H1 (cell line): Measurements from ENCODE around the gene ADTRP. TPM values are rescaled to one million over a fixed set of nuclear protein-coding genes. Genes with fewer than 3 reads are reported as not detected.

Source experiments
- CTCF ChIA-PET: fragments of 300-600 bp; sonication (Branson Sonifier 250); formaldehyde crosslinking; loops from one replicate; lab custom pipeline; 2021; ENCODE audit not compliant: partially characterized antibody; lab: Charles Lee
- POLR2A ChIA-PET: fragments of 300-600 bp; sonication (Branson Sonifier 250); formaldehyde crosslinking; loops from one replicate; lab custom pipeline; 2021; ENCODE audit warnings: inconsistent platforms; ENCODE audit not compliant: partially characterized antibody; lab: Charles Lee
- DNase-seq, 2 experiments: peaks; one replicate each; pipeline versions ENCODE4 v3.0.0 to v3.0.0-alpha.2; 2010 to 2022; ENCODE audit warnings: low spot score in 2 of 2, low read depth in 1 of 2, mixed read lengths in 1 of 2
- FAIRE-seq: peaks from 2 replicates; lab custom pipeline; 2011; peaks lifted over from hg19 to GRCh38; lab: Jason Lieb, UNC
- H2AFZ ChIP-seq: 2 replicates; pipeline ENCODE4 v1.8.1; 2012; ENCODE audit warnings: low read length, inconsistent platforms
- H2AK5ac ChIP-seq: 2 replicates; pipeline ENCODE4 v1.6.1; 2013; ENCODE audit warnings: low read depth, low read length
- H2BK120ac ChIP-seq: replicated peaks from 2 replicates; pipeline ENCODE3; 2013; ENCODE audit warnings: low read depth, low read length, inconsistent platforms
- H2BK12ac ChIP-seq: 2 replicates; pipeline ENCODE4 v1.6.1; 2013; ENCODE audit warnings: low read depth, low read length
- H2BK15ac ChIP-seq: 2 replicates; pipeline ENCODE4 v1.6.1; 2013; ENCODE audit warnings: low read length
- H2BK20ac ChIP-seq: 2 replicates; pipeline ENCODE4 v1.6.1; 2013; ENCODE audit warnings: low read length
- H2BK5ac ChIP-seq: 2 replicates; pipeline ENCODE4 v1.6.1; 2013; ENCODE audit warnings: low read depth, low read length
- H3K14ac ChIP-seq: 2 replicates; pipeline ENCODE4 v1.6.1; 2013; ENCODE audit warnings: inconsistent platforms; ENCODE audit not compliant: insufficient read length
- H3K18ac ChIP-seq: 2 replicates; pipeline ENCODE4 v1.6.1; 2013; ENCODE audit warnings: low read length; ENCODE audit errors: extremely low read depth
- H3K23ac ChIP-seq: 2 replicates; pipeline ENCODE4 v1.6.1; 2013; ENCODE audit warnings: inconsistent platforms; ENCODE audit not compliant: insufficient read length
- H3K23me2 ChIP-seq: 2 replicates; pipeline ENCODE4 v1.6.1; 2013; ENCODE audit warnings: low read depth, low read length
- H3K27ac ChIP-seq: 2 replicates; pipeline ENCODE4 v1.6.1; 2011; ENCODE audit warnings: low read depth, low read length, inconsistent platforms
- H3K27me3 ChIP-seq, 4 experiments: replicated peaks in 1 of 4; 1 replicate in 1 of 4; 2 replicates in 3 of 4; pipeline versions ENCODE4 v1.6.1 to v1.8.1; 2011 to 2013; ENCODE audit warnings: low read length in 3 of 4, mild to moderate bottlenecking in 3 of 4, inconsistent platforms in 2 of 4, mixed read lengths in 2 of 4, moderate library complexity in 1 of 4; ENCODE audit not compliant: control insufficient read depth in 3 of 4, insufficient read depth in 3 of 4; ENCODE audit errors: extremely low read depth in 1 of 4
- H3K36me3 ChIP-seq, 4 experiments: 2 replicates each; pipeline versions ENCODE4 v1.6.1 to v1.8.1; 2011 to 2013; ENCODE audit warnings: mild to moderate bottlenecking in 4 of 4, low read length in 3 of 4, moderate library complexity in 2 of 4, control low read depth in 1 of 4, inconsistent platforms in 1 of 4; ENCODE audit not compliant: insufficient read depth in 4 of 4, control insufficient read depth in 2 of 4
- H3K4ac ChIP-seq: replicated peaks from 2 replicates; pipeline ENCODE3; 2013; ENCODE audit warnings: low read length, low read depth, mixed read lengths, inconsistent platforms; ENCODE audit not compliant: insufficient read length
- H3K4me1 ChIP-seq, 4 experiments: replicated peaks in 1 of 4; 1 replicate in 1 of 4; 2 replicates in 3 of 4; pipeline versions ENCODE4 v1.6.1 to v1.8.1; 2011 to 2013; ENCODE audit warnings: low read length in 3 of 4, inconsistent platforms in 2 of 4, mixed read lengths in 1 of 4; ENCODE audit not compliant: insufficient read depth in 4 of 4, control insufficient read depth in 3 of 4
- H3K4me2 ChIP-seq, 2 experiments: 2 replicates each; pipeline versions ENCODE4 v1.6.1 to v1.8.1; 2011 to 2013; ENCODE audit warnings: low read depth in 2 of 2, low read length in 2 of 2, control low read depth in 1 of 2, inconsistent platforms in 1 of 2, mild to moderate bottlenecking in 1 of 2; ENCODE audit not compliant: insufficient read depth in 1 of 2
- H3K4me3 ChIP-seq, 4 experiments: fragments of 200-600, 300-600 bp in 1 of 4; sonication (generic), shearing (Covaris generic), sonication (Bioruptor Twin) in 1 of 4; 2 replicates each; pipeline versions ENCODE4 v1.5.1 to v1.8.1; 2011 to 2016; ENCODE audit warnings: low read length in 4 of 4, low read depth in 3 of 4, control low read depth in 2 of 4, inconsistent platforms in 2 of 4, mild to moderate bottlenecking in 2 of 4, mixed read lengths in 1 of 4, moderate library complexity in 1 of 4; ENCODE audit not compliant: insufficient read depth in 2 of 4; ENCODE audit errors: extremely low read depth in 1 of 4
- H3K56ac ChIP-seq: replicated peaks from 2 replicates; pipeline ENCODE3; 2013; ENCODE audit warnings: low read depth, mild to moderate bottlenecking, mixed read lengths, low read length, inconsistent platforms; ENCODE audit not compliant: insufficient read length
- H3K79me1 ChIP-seq: 2 replicates; pipeline ENCODE4 v1.6.1; 2013; ENCODE audit warnings: low read depth, low read length, control low read depth
- H3K79me2 ChIP-seq, 2 experiments: 2 replicates each; pipeline versions ENCODE4 v1.6.1 to v1.8.1; 2012 to 2013; ENCODE audit warnings: low read length in 2 of 2, mild to moderate bottlenecking in 2 of 2, inconsistent platforms in 1 of 2; ENCODE audit not compliant: insufficient read depth in 2 of 2, control insufficient read depth in 1 of 2
- H3K9ac ChIP-seq, 4 experiments: replicated peaks in 1 of 4; 1 replicate in 1 of 4; 2 replicates in 3 of 4; pipeline versions ENCODE4 v1.6.1 to v1.8.1; 2011 to 2013; ENCODE audit warnings: low read depth in 3 of 4, low read length in 3 of 4, control low read depth in 2 of 4, mild to moderate bottlenecking in 2 of 4, moderate library complexity in 2 of 4, inconsistent platforms in 1 of 4; ENCODE audit errors: extremely low read depth in 1 of 4
- H3K9me3 ChIP-seq, 2 experiments: 2 replicates each; pipeline versions ENCODE4 v1.6.1 to v1.8.1; 2012 to 2013; ENCODE audit warnings: mild to moderate bottlenecking in 2 of 2, moderate library complexity in 2 of 2, control low read depth in 1 of 2, inconsistent platforms in 1 of 2, low read depth in 1 of 2, low read length in 1 of 2, mixed read lengths in 1 of 2; ENCODE audit not compliant: insufficient read depth in 2 of 2
- H4K20me1 ChIP-seq, 2 experiments: replicated peaks in 1 of 2; 2 replicates each; pipeline versions ENCODE3 to v1.8.1; 2011 to 2013; ENCODE audit warnings: inconsistent platforms in 2 of 2, low read length in 2 of 2, mild to moderate bottlenecking in 1 of 2; ENCODE audit not compliant: insufficient read depth in 2 of 2, control insufficient read depth in 1 of 2
- H4K5ac ChIP-seq: 2 replicates; pipeline ENCODE4 v1.6.1; 2013; ENCODE audit warnings: low read length, low read depth, mixed read lengths, inconsistent platforms; ENCODE audit not compliant: insufficient read length
- H4K8ac ChIP-seq: 2 replicates; pipeline ENCODE4 v1.8.0; 2013; ENCODE audit warnings: mild to moderate bottlenecking, moderate library complexity, low read length, inconsistent platforms; ENCODE audit not compliant: insufficient read depth; ENCODE audit errors: extremely low read depth
- H4K91ac ChIP-seq: replicated peaks from 2 replicates; pipeline ENCODE3; 2013; ENCODE audit warnings: low read length, mixed read lengths, inconsistent platforms; ENCODE audit not compliant: insufficient read length
- BRCA1 ChIP-seq: IDR thresholded peaks from 2 replicates; pipeline ENCODE4 v1.6.1; 2012; ENCODE audit warnings: low read depth, low read length, improper control_type of control experiment
- CBX8 ChIP-seq: fragments of 300-800, 300-1000 bp; sonication (generic); IDR thresholded peaks from 2 replicates; pipeline ENCODE4 v1.7.1; 2016; ENCODE audit warnings: low read depth, low read length, borderline replicate concordance
- HDAC2 ChIP-seq, 2 experiments: fragments of 300-600 bp in 1 of 2; sonication (generic) in 1 of 2; IDR thresholded peaks; 2 replicates each; pipeline ENCODE4 v1.6.1; 2011 to 2012; ENCODE audit warnings: low read depth in 2 of 2, low read length in 2 of 2, mild to moderate bottlenecking in 2 of 2, moderate library complexity in 2 of 2, borderline replicate concordance in 1 of 2, inconsistent platforms in 1 of 2
- NANOG ChIP-seq: IDR thresholded peaks from 2 replicates; pipeline ENCODE4 v1.6.1; 2011; ENCODE audit warnings: low read length, low read depth, mild to moderate bottlenecking, inconsistent platforms; ENCODE audit not compliant: insufficient read depth, poor library complexity, severe bottlenecking
- POLR2A ChIP-seq, 2 experiments: IDR thresholded peaks; 1 replicate in 1 of 2; 2 replicates in 1 of 2; pipeline ENCODE4 v1.6.1; 2011; ENCODE audit warnings: low read depth in 2 of 2, low read length in 2 of 2, mild to moderate bottlenecking in 2 of 2; ENCODE audit errors: control extremely low read depth in 1 of 2
- SIX5 ChIP-seq: IDR thresholded peaks from 2 replicates; pipeline ENCODE4 v1.6.1; 2011; ENCODE audit warnings: mild to moderate bottlenecking, low read depth, low read length
- ZNF274 ChIP-seq: IDR thresholded peaks from 2 replicates; pipeline ENCODE4 v1.7.0; 2012; ENCODE audit warnings: low read length, borderline replicate concordance; ENCODE audit errors: extremely low read depth
- WGBS, 2 experiments: shearing (Covaris generic) in 1 of 2; methylation state at CpG; one replicate each; pipeline versions ENCODE4 v1.1.6 to v1.1.7; 2013 to 2015; ENCODE audit warnings: low lambda C conversion rate in 2 of 2, mixed read lengths in 2 of 2, inconsistent platforms in 1 of 2, low coverage in 1 of 2, missing lambda C conversion rate in 1 of 2; ENCODE audit not compliant: insufficient replicate concordance in 2 of 2, insufficient coverage in 1 of 2, insufficient read length in 1 of 2; ENCODE audit errors: extremely low coverage in 1 of 2, missing lambda C conversion rate in 1 of 2; 5-methylcytosine and 5-hydroxymethylcytosine counted together
- polyA plus RNA-seq, 7 experiments: library from polyadenylated mRNA; depleted of rRNA in 3 of 7; stranded (reverse) in 5 of 7; unstranded in 2 of 7; fragments of >200 nt in 5 of 7; fragments of 200-250 nt in 2 of 7; gene quantifications; 1 replicate in 5 of 7; 2 replicates in 1 of 7; 4 replicates in 1 of 7; pipeline versions ENCODE4 v1.2.1 to v1.2.3, GENCODE V29; 2011 to 2013; ENCODE audit warnings: missing spikeins in 2 of 7, mixed read lengths in 2 of 7
- total RNA-seq: library from RNA; stranded (reverse); fragmentation: NEBNext Ultra II Directional; extraction: Animal tissue kit (Norgen Biotek cat#: 25700); gene quantifications from 2 replicates; pipeline ENCODE4 v1.2.1, GENCODE V29; 2021
- TF ChIP-seq, protein P1 (sequence below): IDR thresholded peaks from 2 replicates; pipeline ENCODE4 v1.6.1; 2012; ENCODE audit warnings: inconsistent platforms

Gene ADTRP
- total and polyA plus RNA-seq, 2 of the 8 experiments (the other 6 are each of a cell fraction or from before 2014, with no cell fraction given): 0.08 to 0.45 TPM

DNA sequence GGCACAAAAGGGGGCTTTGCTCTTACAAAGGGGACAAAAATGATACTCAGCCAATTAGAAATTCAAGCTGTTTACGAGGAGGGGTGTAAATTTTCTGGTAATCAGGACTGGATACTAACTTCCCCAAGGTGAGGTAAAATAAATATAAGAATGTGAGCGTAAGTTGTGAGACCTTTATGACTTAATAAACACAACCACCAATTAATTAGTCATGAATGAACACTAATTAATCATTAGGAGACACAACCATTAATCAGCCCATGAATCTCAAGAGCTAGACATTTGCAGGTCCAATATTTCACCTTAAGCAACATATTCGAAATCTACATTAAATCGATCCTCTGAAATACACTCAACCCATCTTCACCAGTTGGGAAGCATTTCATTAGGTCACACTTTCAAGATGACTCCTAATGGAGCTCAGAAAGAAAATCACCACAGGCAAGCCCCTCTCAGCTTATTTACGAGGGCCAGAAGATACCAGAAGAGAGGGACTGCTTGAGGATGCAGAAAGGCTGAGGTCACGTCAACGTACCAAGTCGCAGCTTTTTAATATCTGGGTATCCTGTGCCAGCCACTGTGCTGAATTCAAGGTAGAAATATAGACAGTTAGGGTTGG, 2.7 kb downstream of the ADTRP start:
- Histone ChIP-seq H3K4me2 (no peak overlapping the region), H2BK20ac (no peak overlapping the region), H4K91ac (no peak overlapping the region), H2BK5ac (no peak overlapping the region), H2AK5ac (no peak overlapping the region)
- ChIA-PET CTCF (interaction anchor here (1.0 to 1.3 kb wide), 3 partner anchors 7 to 249 kb away, joined by 3 to 4 read pairs (median 3); no protein-coding TSS in a partner anchor), POLR2A (no interaction called here)
- no peak for TF ChIP-seq NANOG
- TF ChIP-seq, protein P1, sequence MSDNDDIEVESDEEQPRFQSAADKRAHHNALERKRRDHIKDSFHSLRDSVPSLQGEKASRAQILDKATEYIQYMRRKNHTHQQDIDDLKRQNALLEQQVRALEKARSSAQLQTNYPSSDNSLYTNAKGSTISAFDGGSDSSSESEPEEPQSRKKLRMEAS: no peak
- no peak for TF ChIP-seq CBX8
- TF ChIP-seq HDAC2 (IDR thresholded peaks at IDR 0.05; ENCODE audit: borderline replicate concordance in 1 of 2, low read depth in 2 of 2, low read length in 2 of 2): no peak
- TF ChIP-seq SIX5: no peak
- no peak for TF ChIP-seq BRCA1
- TF ChIP-seq POLR2A (IDR thresholded peaks at IDR 0.05; ENCODE audit: control extremely low read depth in 1 of 2, low read depth in 2 of 2, low read length in 2 of 2): no peak
- no peak for TF ChIP-seq ZNF274
- TF ChIP-seq, all 59 proteins: peak for 0
- Histone ChIP-seq H2BK12ac (no peak overlapping the region), H2BK15ac (no peak overlapping the region), H4K8ac (no peak overlapping the region), H3K18ac (no peak overlapping the region), H3K4me3 (no peak overlapping the region; a peak in 1 of 8 replicates), H3K79me2 (no peaks in the 10 kb centered on the region), H3K27me3 (no peaks in the 10 kb centered on the region), H4K20me1 (no peaks in the 10 kb centered on the region), H3K9ac (no peak overlapping the region), H3K36me3 (no peaks in the 10 kb centered on the region), H3K4me1 (peaks cover 0 to 2% (median 0%) of the 10 kb centered on the region in 4 experiments; a peak in 4 of 7 replicates), H4K5ac (no peak overlapping the region), H3K23ac (no peak overlapping the region), H3K56ac (no peak overlapping the region), H2BK120ac (no peak overlapping the region), H3K4ac (no peak overlapping the region), H3K14ac (no peak overlapping the region), H3K27ac (no peak overlapping the region), H3K9me3 (no peaks in the 10 kb centered on the region), H3K79me1 (no peaks in the 10 kb centered on the region), H2AFZ (no peak overlapping the region), H3K23me2 (no peaks in the 10 kb centered on the region)
- FAIRE-seq (no peak), DNase-seq (no peak)
- WGBS, 2 experiments: 90% methylated on average over 8 of the region's 8 CpGs; no CpG with 5 or more reads in 1 of the 2 experiments
